Fibroblast of mammary gland (primary cell): ENCODE measurements around the gene PGM1.

Source experiments
- DNase-seq: peaks from one replicate; pipeline ENCODE4 v3.0.0-alpha.2; 2010; ENCODE audit warnings: low read depth
- H3K4me3 ChIP-seq: 2 replicates; pipeline ENCODE4 v1.5.1; 2011; ENCODE audit warnings: low read depth, mild to moderate bottlenecking, low read length, moderate library complexity; ENCODE audit not compliant: control insufficient read depth
- TF ChIP-seq, protein P1 (sequence below): conservative IDR thresholded peaks from 2 replicates; pipeline ENCODE4 v1.5.1; 2011; ENCODE audit warnings: low read depth, low read length, inconsistent platforms; ENCODE audit not compliant: control insufficient read depth, insufficient read depth

Gene PGM1

DNA sequence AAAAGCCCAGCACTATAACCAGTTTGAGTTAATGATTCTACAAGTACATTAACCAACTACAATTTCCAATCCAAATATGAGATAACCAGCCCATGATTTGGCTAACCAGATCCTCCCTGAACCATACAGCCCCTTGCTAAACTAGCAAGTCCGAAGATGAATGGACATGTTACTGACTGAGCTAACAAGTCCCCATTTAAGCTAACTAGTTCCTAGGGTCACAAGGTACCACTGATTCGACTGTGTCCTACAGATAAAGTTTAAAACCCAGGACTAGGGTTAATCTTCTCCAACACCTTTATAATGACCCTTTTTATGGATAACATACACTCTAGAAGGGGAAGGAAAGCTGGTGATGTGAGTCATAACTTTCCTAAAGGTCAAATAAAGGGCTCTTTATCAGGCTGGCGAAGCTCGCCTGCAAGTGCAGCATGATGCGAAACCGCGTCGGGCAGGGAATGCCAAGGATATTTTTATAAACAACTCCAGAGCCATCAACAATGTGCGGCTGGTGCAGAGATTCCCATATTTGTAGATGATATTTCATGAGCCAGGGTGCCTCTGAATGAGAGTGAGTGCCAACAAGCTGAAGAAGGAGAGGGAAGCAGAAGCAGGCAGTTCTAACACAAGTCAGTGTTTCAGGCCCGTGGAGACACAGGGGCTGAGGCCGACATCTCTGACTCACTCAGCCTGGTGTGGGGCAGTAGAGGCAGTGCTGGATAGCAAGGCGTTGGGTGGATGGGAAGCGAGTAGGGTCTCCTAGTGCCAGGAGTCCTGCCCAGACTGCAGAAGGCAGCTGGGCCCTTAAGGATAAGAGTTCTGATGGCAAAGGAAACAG, 105.0 kb downstream of the PGM1 start:
- TF ChIP-seq, protein P1, sequence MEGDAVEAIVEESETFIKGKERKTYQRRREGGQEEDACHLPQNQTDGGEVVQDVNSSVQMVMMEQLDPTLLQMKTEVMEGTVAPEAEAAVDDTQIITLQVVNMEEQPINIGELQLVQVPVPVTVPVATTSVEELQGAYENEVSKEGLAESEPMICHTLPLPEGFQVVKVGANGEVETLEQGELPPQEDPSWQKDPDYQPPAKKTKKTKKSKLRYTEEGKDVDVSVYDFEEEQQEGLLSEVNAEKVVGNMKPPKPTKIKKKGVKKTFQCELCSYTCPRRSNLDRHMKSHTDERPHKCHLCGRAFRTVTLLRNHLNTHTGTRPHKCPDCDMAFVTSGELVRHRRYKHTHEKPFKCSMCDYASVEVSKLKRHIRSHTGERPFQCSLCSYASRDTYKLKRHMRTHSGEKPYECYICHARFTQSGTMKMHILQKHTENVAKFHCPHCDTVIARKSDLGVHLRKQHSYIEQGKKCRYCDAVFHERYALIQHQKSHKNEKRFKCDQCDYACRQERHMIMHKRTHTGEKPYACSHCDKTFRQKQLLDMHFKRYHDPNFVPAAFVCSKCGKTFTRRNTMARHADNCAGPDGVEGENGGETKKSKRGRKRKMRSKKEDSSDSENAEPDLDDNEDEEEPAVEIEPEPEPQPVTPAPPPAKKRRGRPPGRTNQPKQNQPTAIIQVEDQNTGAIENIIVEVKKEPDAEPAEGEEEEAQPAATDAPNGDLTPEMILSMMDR = no peak
- no peak for DNase-seq

DNA sequence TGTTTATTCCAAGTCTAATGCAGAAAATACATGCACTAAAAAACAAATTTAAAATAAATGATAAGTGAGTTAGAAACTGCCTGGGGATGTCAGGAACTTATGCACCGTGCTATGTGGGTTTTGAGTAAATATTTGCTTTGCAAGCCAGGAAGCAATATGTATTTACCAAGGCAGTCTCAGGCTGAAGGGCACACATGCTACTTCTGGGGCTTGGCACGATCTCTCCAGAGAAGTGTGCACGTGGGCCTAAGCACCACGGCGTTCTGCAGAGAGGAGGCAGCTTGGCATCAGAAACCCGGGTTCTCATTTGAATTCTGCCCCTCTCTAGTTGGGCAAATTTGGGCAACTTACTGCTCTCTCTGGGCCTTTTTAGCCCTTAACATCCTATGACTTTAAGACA, 108.0 kb downstream of the PGM1 start:
- TF ChIP-seq, protein P1 = no peak
- no peak for DNase-seq
- H3K4me3 ChIP-seq = no peak overlapping the region

More for the DNA sequence above, 105.0 kb downstream of the PGM1 start:
- no peak overlapping the region for H3K4me3 ChIP-seq

DNA sequence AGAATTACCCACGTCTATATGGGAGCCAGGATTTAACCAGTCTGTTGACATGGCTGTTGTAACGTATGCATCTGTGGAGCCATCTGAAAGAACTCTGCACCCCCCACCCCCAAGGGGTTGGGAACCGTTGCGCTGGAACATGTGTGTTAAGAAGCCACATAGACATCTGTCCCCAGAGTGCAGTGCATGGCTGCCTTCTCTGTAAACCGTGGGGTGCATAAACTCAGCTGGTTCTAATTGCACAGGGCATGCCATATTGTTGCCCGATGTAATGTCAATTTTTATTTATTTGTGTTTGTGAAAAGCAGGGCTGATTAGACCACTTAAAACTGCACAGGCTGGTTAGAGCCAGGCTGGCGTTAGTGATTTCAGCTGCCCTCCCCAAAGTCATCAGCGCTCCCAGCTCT, 110.5 kb downstream of the PGM1 start:
- DNase-seq = no peak
- H3K4me3 ChIP-seq = no peak overlapping the region
- TF ChIP-seq, protein P1 = no peak

DNA sequence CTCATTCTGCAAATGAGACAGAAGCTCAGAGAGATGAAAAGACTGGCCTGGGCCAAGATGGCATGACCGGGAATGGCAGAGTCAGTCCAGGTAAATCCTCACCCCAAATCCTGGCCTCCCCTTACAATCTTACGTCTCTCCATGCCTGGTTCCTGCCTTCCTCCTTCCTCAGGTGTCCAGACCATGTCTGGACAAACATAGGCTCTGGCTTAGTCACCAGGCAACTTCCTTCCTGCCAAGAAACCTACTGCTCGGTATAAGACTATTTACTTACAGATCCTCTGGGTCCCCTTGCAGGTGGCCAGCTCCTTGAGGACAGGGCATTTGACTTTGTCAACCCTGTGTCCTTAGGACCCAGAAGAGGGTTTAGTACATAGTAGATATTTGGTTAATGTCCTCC, 111.2 kb downstream of the PGM1 start:
- no peak for DNase-seq
- H3K4me3 ChIP-seq = no peak overlapping the region
- TF ChIP-seq, protein P1 = no peak

DNA sequence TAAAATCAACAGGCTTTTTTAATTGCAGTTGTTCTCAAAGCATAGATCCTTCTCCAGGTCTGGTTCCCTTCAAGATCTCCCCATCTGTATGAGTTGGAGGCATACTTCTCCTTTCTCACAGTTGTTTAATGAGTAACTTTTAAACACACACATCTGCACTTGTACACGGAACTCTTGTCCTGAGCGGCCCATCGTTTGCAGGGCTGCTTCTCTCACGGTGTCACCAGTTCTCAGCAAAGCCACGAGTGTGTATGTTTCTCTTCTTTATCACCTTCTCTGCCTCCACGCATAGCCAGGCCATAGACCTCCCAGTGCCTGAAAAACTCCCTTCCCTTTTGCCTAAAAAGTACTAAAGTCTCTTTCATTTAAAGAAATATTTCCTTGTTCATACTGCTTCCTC, 111.9 kb downstream of the PGM1 start:
- DNase-seq = no peak
- TF ChIP-seq, protein P1 = no peak
- no peak overlapping the region for H3K4me3 ChIP-seq

DNA sequence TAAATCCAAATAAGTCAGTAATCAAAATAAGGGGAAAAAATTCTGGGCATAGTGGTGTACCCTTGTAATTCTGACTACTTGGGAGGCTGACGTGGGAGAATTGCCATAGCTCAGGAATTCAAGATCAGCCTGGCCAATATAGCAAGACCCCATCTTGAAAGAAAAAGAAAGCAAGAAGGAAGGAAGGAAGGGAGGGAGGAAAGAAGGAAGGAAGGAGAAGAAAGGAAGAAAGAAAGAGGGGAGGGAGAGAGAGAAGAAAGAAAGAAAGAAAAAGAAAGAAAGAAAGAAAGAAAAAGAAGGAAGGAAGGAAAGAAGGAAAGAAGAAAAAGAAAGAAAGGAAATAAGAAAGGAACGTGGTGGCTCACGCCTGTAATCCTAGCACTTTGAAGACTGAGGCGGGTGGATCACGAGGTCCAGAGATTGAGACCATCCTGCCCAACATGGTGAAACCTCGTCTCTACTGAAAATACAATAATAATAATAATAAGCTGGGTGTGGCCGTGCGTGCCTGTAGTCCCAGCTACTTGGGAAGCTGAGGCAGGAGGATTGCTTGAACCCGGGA, 116.1 kb downstream of the PGM1 start:
- TF ChIP-seq, protein P1 = no peak
- H3K4me3 ChIP-seq = no peak overlapping the region
- no peak for DNase-seq
